ENCODE data around the gene MAB21L4.

MAB21L4 gene

DNA sequence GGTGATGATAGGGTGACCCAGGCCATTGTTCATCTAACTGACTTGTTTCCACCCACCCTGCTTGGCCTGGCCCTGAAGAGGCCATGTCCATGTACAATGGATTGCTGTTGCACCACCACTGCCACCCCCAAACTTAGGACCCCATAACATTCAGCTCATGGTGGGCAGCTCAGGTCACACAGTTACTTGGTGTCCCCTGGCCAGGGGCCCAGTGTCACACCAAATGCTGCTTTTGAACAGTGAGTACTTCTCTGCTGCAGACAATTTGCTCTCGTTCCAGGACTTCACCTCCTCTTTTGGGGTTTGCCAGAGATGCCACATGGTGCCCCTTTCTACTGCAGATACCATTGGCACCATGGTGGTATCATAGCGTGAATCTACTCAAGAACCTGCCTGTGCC is 11.7 kb downstream of the MAB21L4 start:
- no peak overlapping the region for H3K9ac ChIP-seq (ENCODE audit: insufficient read length)
- no peaks in the 10 kb centered on the region for H3K9me3 ChIP-seq (ENCODE audit: low read depth, low read length)
- no peak for DNase-seq (ENCODE audit: low read depth, low spot score)
- no peaks in the 10 kb centered on the region for H3K36me3 ChIP-seq (ENCODE audit: insufficient read depth, low read length)
- TF ChIP-seq POLR2AphosphoS5 (IDR thresholded peaks at IDR 0.05; ENCODE audit: borderline replicate concordance, low read depth, low read length), result no peak
- TF ChIP-seq EZH2 (IDR thresholded peaks at IDR 0.05), result no peak
- no peak for TF ChIP-seq FOXP2 (optimal IDR thresholded peaks at IDR 0.05; ENCODE audit: control extremely low read depth, extremely low read length, insufficient read depth)
- no peak overlapping the region for H3K4me3 ChIP-seq
- no peak overlapping the region for H3K27ac ChIP-seq

DNA sequence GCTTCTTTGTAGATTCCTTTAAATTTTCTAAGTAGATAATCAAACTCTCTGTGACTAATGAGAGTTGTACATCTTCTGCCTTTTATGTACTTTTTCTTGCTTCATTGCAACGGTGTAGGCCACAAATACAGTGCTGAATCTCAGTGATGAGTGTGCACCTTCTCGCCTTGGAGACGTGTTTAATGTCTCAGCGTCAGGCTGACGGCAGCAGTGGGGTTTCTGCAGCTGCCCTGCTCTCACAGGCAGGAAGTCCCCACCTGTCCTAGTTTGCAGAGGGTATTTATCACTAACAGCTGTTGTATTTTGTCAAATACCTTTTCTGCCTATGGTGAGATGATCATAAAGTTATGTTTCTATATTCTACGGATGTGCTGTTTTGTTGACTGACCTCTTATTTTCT is 14.0 kb downstream of the MAB21L4 start:
- H3K9me3 ChIP-seq (ENCODE audit: low read depth, low read length), result no peaks in the 10 kb centered on the region
- no peak overlapping the region for H3K27ac ChIP-seq
- no peak overlapping the region for H3K9ac ChIP-seq (ENCODE audit: insufficient read length)
- TF ChIP-seq FOXP2 (optimal IDR thresholded peaks at IDR 0.05; ENCODE audit: control extremely low read depth, extremely low read length, insufficient read depth) (no peak), EZH2 (IDR thresholded peaks at IDR 0.05) (no peak), POLR2AphosphoS5 (IDR thresholded peaks at IDR 0.05; ENCODE audit: borderline replicate concordance, low read depth, low read length) (no peak)
- no peaks in the 10 kb centered on the region for H3K36me3 ChIP-seq (ENCODE audit: insufficient read depth, low read length)
- no peak overlapping the region for H3K4me3 ChIP-seq
- no peak for DNase-seq (ENCODE audit: low read depth, low spot score)

DNA sequence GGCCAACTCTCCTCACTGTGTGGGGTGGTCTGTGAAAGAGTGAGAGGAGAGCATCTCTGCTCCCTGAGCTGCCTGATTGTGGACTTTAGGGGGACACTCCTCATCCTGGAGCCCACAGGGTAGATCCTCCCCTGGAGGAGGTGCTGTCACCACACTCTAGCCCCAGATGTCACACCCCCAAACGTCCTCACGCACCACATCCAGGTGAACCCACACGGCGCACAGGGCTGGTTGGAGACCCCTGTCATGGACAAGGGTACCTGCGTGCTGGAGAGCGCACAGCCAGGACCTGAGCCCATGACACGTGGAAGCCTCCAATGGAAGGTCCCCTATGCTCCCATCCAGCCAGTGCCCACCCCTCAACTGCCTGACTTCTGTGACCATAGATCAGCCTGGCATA is 16.9 kb downstream of the MAB21L4 start:
- no peak overlapping the region for H3K27ac ChIP-seq
- DNase-seq (ENCODE audit: low read depth, low spot score), result no peak
- TF ChIP-seq FOXP2 (optimal IDR thresholded peaks at IDR 0.05; ENCODE audit: control extremely low read depth, extremely low read length, insufficient read depth) (no peak), POLR2AphosphoS5 (IDR thresholded peaks at IDR 0.05; ENCODE audit: borderline replicate concordance, low read depth, low read length) (no peak), EZH2 (IDR thresholded peaks at IDR 0.05) (no peak)

GRCh38 chr2:240878341-240878936 is 17.5 kb downstream of the MAB21L4 start:
- DNase-seq (ENCODE audit: low read depth, low spot score), result no peak
- H3K9me3 ChIP-seq (ENCODE audit: low read depth, low read length), result no peaks in the 10 kb centered on the region
- no peak overlapping the region for H3K4me3 ChIP-seq
- no peaks in the 10 kb centered on the region for H3K36me3 ChIP-seq (ENCODE audit: insufficient read depth, low read length)
- TF ChIP-seq EZH2 (IDR thresholded peaks at IDR 0.05), result no peak
- TF ChIP-seq POLR2AphosphoS5 (IDR thresholded peaks at IDR 0.05; ENCODE audit: borderline replicate concordance, low read depth, low read length), result no peak
- TF ChIP-seq FOXP2 (optimal IDR thresholded peaks at IDR 0.05; ENCODE audit: control extremely low read depth, extremely low read length, insufficient read depth), result no peak
- no peak overlapping the region for H3K9ac ChIP-seq (ENCODE audit: insufficient read length)
- no peak overlapping the region for H3K27ac ChIP-seq

More for the DNA sequence above, 16.9 kb downstream of the MAB21L4 start:
- H3K36me3 ChIP-seq (ENCODE audit: insufficient read depth, low read length), result no peaks in the 10 kb centered on the region
- no peak overlapping the region for H3K4me3 ChIP-seq
- H3K9me3 ChIP-seq (ENCODE audit: low read depth, low read length), result no peaks in the 10 kb centered on the region
- no peak overlapping the region for H3K9ac ChIP-seq (ENCODE audit: insufficient read length)

GRCh38 chr2:240877460-240878340 is 18.3 kb downstream of the MAB21L4 start:
- Histone ChIP-seq H3K36me3 (ENCODE audit: insufficient read depth, low read length) (no peaks in the 10 kb centered on the region), H3K9me3 (ENCODE audit: low read depth, low read length) (no peaks in the 10 kb centered on the region), H3K27ac (no peak overlapping the region), H3K9ac (ENCODE audit: insufficient read length) (no peak overlapping the region), H3K4me3 (no peak overlapping the region)
- no peak for TF ChIP-seq FOXP2 (optimal IDR thresholded peaks at IDR 0.05; ENCODE audit: control extremely low read depth, extremely low read length, insufficient read depth)
- TF ChIP-seq EZH2 (IDR thresholded peaks at IDR 0.05), result no peak
- no peak for TF ChIP-seq POLR2AphosphoS5 (IDR thresholded peaks at IDR 0.05; ENCODE audit: borderline replicate concordance, low read depth, low read length)
- DNase-seq (ENCODE audit: low read depth, low spot score), result no peak

GRCh38 chr2:240876475-240877251 is 19.3 kb downstream of the MAB21L4 start:
- no peaks in the 10 kb centered on the region for H3K36me3 ChIP-seq (ENCODE audit: insufficient read depth, low read length)
- DNase-seq (ENCODE audit: low read depth, low spot score), result no peak
- H3K27ac ChIP-seq, result no peak overlapping the region
- no peak overlapping the region for H3K9ac ChIP-seq (ENCODE audit: insufficient read length)
- no peak overlapping the region for H3K4me3 ChIP-seq
- H3K9me3 ChIP-seq (ENCODE audit: low read depth, low read length), result no peaks in the 10 kb centered on the region
- TF ChIP-seq FOXP2 (optimal IDR thresholded peaks at IDR 0.05; ENCODE audit: control extremely low read depth, extremely low read length, insufficient read depth) (no peak), POLR2AphosphoS5 (IDR thresholded peaks at IDR 0.05; ENCODE audit: borderline replicate concordance, low read depth, low read length) (no peak), EZH2 (IDR thresholded peaks at IDR 0.05) (no peak)

GRCh38 chr2:240876035-240876474 is 19.9 kb downstream of the MAB21L4 start:
- Histone ChIP-seq H3K4me3 (no peak overlapping the region), H3K9ac (ENCODE audit: insufficient read length) (no peak overlapping the region), H3K27ac (no peak overlapping the region), H3K36me3 (ENCODE audit: insufficient read depth, low read length) (no peaks in the 10 kb centered on the region), H3K9me3 (ENCODE audit: low read depth, low read length) (no peaks in the 10 kb centered on the region)
- no peak for TF ChIP-seq EZH2 (IDR thresholded peaks at IDR 0.05)
- TF ChIP-seq FOXP2 (optimal IDR thresholded peaks at IDR 0.05; ENCODE audit: control extremely low read depth, extremely low read length, insufficient read depth), result no peak
- no peak for TF ChIP-seq POLR2AphosphoS5 (IDR thresholded peaks at IDR 0.05; ENCODE audit: borderline replicate concordance, low read depth, low read length)
- DNase-seq (ENCODE audit: low read depth, low spot score), result no peak
